ENCODE measurements around the gene KCTD16.

KCTD16 gene

DNA sequence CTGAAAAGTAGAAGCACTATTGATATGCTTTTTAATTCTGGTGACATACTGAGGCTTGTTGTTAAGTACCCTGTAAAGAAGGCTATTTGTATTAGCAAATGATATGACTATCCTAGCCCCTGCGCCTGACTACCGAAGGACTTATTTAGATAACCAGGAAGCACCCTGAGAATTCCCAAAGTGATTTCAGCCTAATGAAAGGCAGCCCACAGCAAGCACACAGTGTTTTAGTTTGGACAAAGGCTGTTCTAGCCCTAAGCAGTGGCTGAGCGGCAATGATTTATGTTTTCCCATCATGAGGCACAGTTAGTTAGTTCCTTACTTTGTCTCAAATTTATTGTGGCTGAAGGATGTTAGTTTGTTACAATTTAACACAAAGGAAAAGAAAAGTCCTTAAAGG lies 235.3 kb downstream of the KCTD16 start:
- no peak for DNase-seq (ENCODE audit: low spot score)

DNA sequence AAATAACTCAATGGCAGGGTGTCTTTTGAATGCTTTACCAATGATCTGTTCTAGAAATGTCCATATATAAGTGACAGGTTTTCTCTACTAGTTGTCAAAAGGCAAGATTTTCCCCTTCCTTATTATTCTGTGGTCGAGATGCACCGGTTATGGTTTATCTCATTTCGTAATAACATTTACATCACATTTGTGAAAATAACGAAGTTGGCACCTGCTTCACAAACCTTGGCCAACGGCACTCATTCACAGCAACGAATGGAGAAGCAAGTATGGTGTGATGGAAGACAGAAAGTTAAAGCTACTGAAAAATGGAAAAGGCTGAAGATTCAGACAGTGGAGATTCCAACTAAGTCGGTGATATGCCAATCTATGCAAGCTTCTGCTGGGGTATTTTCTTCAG lies 235.8 kb downstream of the KCTD16 start:
- DNase-seq (ENCODE audit: low spot score) = no peak

GRCh38 chr5:144414202-144415029 lies 243.7 kb downstream of the KCTD16 start:
- no peak for DNase-seq (ENCODE audit: low spot score)

DNA sequence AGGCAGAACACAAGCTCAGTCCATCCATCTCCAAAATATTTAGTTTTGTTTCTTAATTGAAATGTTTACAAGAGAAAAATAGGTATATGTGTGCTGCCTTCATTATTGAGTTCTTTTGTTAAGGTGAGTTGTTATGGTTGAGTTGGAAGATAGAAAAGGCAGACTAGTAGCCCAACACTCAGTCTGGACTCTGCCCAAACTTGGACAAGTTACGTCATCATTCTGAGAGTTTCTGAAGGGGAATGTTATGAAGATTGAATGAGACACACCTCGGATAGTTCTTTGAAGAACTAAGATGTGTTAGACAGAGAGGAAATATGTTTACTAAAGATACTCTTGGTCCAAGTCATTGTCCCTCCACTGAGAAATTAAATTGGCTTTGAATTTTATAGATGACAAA lies 245.5 kb downstream of the KCTD16 start:
- no peak for DNase-seq (ENCODE audit: low spot score)

- DNase-seq (ENCODE audit: low spot score) = no peak
These were observed 248.0 kb downstream of the KCTD16 start for GRCh38 chr5:144418719-144419118.

- DNase-seq (ENCODE audit: low spot score) = peak; percentile 26
These were observed 250.7 kb downstream of the KCTD16 start for GRCh38 chr5:144421411-144421810.

DNA sequence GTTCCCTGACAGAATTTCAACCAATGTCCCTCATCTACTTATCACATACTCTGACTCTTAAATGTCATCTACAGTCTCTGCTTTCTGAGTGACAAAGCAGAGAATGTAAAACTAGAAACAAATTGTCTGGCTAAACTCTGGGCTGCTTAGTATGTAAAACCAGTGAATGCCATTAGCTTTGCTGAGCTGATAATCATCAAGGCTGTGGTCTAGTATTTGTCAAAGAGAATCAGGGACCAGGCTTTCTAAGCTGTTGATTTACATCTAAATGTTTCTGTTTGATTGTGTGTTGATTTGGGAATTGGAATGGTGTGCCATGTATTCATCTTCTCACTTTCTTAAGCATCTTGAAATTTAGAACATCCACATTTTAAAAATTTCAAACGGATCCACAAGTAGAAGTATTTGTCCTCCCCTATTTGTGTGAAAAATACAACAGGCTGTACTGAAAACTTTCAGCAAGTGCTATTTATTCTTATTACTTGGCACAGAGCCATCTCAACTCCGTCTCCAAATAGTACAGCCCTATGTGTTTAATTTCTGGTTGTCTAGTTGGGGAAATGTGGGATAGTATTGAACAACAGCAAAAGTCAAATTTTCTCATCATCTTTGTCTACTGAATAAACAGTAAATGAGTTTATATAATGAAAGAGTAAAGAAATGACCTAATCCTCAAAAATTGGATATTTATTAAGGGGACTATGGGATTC lies 251.5 kb downstream of the KCTD16 start:
- no peak for DNase-seq (ENCODE audit: low spot score)

DNA sequence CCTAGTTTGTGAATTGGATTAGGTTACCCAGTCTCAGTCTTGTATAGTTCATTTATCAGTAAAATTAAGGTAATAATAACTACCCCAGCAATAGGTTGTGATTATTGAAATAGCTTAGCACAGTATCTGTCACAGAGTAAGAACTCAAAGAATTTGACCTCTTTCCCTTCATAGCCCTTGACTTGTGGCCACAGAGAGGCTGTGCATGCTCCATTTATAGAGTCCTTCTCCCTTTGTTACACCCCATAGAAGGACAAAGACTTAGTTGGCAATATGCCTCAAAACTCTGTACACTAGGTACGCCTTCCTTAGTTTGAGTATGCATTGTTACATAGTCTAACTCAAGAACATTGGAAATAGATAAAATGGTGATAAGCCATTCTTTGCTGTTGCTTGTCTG lies 257.2 kb downstream of the KCTD16 start:
- DNase-seq (ENCODE audit: low spot score) = no peak

DNA sequence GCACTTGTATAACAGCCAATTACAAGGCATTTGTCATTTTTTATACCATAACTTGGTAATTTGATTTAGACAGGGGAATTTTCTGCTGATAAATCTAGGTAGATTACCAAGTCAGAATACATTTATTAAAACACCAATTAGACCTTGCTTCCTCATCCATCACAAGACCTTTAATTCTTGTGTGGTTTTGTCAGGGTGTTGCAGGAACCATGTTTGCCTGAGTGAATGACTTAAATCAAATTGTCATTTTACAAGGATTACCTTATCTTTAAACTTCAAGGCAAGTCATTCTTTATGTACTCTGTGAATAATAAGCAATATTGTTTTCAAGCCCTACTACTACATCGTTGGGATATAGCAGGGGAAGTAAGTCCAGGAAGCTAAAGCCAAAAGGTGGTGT lies 257.7 kb downstream of the KCTD16 start:
- DNase-seq (ENCODE audit: low spot score) = no peak

DNA sequence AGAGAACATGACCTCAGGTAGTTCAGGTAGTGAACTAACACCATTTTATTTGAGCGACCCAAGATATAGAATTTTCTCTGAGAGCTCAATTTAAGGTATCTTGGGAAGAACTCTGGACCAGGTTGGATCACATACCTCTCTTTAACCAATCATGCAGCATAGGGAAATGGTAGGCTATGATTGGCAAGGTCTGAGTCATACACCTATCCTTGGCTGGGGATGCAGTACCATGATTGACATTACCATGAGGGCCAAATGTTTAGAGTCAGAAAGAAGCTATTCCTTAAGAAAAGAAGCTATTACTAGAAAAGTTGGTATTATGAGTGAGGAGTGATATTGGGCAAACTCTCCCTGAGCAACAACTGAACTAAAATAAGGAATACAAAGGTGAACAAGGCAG lies 258.7 kb downstream of the KCTD16 start:
- DNase-seq (ENCODE audit: low spot score) = no peak

DNA sequence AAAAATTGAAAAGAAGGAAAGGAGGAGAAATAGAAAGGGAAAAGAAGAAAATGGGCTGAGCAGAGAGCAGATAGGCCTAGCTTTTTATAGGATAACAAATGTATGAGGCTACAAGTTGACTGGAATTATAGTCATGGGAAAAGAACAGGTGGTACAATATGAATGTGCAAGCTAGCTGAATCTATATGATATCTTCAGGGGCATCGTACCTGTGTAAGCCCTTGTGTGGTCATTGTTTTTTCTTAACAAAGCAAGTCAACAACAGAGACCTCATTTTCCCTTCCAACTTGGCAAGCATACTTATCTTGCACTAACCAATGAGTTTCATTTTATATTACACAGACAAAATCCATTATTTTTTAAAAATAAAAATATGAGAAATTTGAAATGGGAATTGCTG lies 259.2 kb downstream of the KCTD16 start:
- DNase-seq (ENCODE audit: low spot score) = no peak

DNA sequence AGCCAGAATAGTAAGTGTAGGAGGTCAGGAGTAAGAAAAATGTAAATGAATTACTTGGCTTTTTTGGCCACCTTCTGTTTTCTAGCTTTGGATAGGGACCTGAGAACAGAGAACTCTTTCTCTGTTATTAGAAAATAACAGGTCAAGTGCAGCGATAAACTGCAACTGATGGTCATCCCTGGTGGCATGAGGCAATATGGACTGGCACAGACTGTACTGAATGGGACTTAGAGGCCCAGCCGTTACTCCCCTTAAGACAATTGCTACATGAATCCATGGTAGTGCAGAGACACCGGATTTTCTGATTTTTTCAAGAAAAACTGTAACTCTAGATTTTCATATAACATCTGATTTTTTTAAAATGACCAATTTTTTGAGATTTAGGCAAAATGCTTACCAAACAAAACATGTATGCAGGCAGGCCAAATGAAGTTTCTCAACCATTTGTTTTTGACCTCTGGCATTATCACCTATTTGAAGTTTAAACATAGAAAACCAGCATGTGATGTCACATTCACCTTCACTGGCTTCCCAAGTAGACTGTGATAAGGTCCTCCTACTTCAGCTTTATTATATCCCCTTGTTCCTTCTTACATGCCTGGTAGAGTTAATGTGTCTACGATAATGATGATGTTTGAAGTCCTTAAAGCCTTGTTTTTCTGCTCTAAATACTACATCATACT lies 262.6 kb downstream of the KCTD16 start:
- no peak for DNase-seq (ENCODE audit: low spot score)

DNA sequence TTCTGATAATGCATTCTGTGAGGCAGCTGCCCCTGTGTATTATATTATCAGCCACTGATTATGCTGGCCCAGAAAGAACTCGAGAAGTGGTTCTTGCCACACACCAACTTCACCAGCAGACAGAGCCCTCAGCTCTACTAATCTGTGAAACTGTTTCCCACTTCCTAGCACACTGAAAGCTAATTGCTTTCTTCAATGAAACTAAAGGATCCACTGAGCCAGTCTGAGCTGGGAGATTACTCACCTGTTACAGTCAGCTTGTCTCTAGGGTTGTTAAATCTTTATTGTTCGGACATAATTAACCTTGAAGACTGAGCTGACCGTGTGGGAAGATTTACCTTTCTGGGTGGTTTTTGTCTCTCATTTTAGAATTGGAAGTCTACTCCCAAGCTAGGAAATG lies 263.2 kb downstream of the KCTD16 start:
- DNase-seq (ENCODE audit: low spot score) = no peak

DNA sequence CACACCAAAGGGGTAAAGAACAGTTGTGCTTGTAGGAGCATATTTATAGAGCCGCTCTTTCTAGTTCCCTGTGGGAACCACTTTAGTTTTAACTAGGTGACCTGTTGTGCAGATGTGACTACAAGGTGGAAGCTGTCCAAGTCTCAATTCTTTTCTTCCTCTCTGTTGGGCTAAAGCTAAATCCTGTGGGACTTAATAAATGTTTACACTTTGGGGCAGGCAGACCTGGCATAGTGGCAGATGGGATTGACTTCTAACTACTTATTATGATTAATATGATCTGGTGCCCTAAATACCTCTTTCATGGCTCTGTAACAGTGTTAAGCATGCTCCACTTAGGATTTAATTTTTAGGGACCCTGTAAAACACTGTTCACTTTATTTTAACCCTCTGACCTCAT lies 265.3 kb downstream of the KCTD16 start:
- no peak for DNase-seq (ENCODE audit: low spot score)

GRCh38 chr5:144438237-144438636 lies 267.6 kb downstream of the KCTD16 start:
- no peak for DNase-seq (ENCODE audit: low spot score)

DNA sequence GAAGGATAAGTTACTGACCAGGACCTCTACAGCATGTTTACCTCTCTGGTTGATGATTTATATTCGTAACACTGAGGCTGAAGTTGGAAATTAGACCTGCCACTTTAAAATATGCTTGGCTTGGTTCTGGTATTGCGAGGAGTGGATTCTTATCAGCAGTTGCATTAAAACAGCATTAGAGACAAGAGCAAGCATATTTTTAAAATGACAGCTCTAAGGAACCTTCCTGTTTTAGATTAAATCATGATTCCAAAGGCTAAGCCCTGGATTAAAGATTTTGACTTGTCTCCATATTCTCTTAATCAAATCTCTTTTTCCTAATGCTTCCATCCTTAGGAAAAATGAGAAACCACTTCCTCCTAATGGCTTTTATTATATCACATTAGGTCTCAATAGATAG lies 277.8 kb downstream of the KCTD16 start:
- no peak for DNase-seq (ENCODE audit: low spot score)

GRCh38 chr5:144451187-144451973 lies 280.7 kb downstream of the KCTD16 start:
- no peak for DNase-seq (ENCODE audit: low spot score)

- DNase-seq (ENCODE audit: low spot score) = no peak
These were observed 283.1 kb downstream of the KCTD16 start for GRCh38 chr5:144453753-144454152.

DNA sequence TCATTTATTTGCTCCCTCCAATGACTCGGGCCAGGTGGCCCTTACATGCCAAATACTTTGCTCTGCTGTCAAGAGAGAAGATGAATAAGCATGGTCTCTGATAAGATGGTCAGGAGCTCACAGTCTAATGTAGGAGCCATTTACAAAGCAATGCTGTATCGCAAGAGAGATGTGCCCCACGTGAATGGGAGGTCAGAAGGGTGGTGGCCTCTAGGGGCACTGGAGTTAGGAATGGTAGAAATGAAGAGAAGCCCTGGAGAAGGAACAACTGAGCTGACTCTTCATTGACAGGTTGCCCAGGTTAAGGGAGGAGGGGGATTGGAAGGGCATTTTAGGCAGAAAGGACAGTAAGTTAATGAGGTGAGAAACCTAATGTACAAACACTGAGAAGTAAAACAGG lies 286.5 kb downstream of the KCTD16 start:
- no peak for DNase-seq (ENCODE audit: low spot score)

GRCh38 chr5:144458216-144458615 lies 287.5 kb downstream of the KCTD16 start:
- no peak for DNase-seq (ENCODE audit: low spot score)

DNA sequence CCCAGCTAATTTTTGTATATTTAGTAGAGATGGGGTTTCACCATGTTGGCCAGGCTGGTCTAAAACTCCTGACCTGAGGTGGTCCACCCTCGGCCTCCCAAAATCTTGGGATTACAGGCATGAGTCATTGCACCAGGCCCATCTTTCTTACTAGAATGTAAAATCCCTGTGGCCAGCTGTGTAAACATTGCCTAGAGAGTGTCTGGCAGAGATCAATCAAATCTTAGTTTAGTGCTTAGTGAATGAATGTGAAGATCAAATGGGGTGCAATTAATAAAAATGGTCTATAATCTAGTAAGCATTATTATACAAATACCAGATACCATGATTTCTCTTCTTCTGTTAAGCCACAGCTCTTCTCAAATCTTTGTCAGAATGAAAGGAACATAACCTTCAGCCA lies 289.9 kb downstream of the KCTD16 start:
- no peak for DNase-seq (ENCODE audit: low spot score)

DNA sequence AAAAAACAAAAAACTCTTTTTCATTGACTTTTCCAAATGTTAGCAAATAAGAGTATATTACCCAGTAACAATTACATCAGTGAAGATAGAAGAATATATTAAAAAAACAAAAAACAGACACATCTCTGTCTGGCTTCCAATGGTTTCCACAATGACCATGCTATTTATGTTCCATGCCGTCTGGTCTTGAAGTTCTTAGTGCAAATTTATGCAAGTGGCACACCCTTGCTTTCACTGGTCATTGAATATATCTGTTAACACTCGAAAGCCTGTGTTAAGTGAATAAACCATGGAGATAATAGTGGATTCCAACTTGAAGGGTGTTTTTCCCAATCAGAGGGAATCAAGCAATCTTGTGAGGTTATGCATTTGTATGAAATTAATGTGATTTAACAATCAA lies 291.9 kb downstream of the KCTD16 start:
- DNase-seq (ENCODE audit: low spot score) = no peak

All from LoVo (cell line).